Measurements from ENCODE around the gene ATP8B1.

Gene ATP8B1

DNA sequence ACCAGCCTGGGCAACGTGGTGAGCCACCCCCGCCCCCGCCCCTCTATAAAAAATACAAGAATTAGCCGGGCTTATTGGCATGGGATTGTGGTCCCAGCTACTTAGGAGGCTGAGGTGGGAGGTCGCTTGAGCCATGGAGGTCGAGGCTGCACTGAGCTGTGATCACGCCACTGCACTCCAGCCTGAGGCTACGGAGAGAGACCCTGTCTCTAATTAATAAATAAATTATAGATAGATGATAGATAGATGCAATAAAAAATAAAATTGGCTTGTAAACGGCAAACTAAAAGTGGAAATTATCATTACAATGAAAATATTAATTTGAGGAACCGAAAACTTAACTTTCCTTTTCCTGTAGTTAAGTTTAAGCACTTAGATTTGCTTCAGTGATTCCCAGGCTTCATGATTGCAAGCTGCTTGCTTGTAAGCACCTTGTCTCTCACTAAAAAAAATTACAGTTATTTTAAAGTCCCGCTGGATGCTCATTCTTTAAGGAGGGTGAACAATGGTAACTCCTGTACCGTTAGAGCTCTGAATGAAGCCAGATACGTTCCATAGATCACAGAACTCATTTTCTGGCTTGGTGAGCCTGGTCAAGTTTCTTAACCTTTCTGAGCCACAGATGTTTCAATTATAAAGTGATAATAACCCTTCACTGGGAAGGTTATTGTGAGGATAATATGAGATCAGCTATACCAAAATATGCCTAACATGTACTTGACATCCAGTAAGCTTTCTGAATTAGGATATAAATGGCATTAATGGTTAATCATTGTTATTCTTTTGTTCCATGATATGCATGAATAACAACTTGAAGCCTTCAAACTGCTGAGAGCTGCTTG lies 172.1 kb downstream of the ATP8B1 start:
- no peak for ATAC-seq

DNA sequence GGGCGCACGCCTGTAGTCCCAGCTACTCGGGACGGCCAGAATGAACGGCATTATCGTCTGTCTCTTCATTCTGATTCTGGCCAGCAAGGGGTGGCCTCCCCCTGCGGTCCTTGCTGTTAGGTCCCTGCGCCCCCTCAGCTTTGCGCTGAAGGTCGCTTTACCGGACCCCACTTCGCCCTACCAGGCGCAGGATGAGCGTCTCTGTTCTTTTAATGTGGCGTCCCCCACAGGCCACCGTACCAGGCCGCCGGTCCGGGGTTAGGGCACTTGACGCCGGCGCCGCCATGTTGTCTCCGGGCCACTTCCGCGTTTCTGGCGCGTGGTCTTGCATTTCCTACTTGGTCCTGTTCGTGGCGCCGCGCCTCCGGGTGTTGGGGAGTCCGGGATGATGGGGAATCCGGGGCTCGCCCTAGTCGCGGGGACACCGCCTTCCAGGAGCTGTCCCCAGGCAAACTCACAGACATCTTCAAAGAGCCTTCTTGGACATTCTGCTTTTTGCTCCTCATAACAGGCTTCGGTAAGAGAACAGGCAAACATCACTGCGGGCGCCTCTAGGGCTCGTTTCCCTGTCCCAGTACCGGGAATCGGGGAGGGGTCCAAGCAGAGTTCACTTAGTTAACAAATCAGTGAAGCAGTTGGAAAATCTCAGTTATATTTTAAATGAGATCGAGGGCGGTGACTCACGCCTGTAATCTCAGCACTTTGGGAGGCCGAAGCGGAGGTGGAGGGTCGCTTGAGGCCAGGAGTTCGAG lies 172.9 kb downstream of the ATP8B1 start:
- peak; percentile 99 for ATAC-seq
- TF ChIP-seq ZFP3 (CRISPR knock-in tag; IDR thresholded peaks at IDR 0.05) (0 out of 2 replicates have a peak, but pooled peaks have one; percentile 15), TCF4 (CRISPR knock-in tag; IDR thresholded peaks at IDR 0.05; ENCODE audit: borderline replicate concordance) (peak; percentile 73; the same call in 1 of the 2 replicates), ZNF70 (CRISPR knock-in tag; IDR thresholded peaks at IDR 0.05) (peak; percentile 55; the same call in 1 of the 2 replicates), SNAI2 (CRISPR knock-in tag; IDR thresholded peaks at IDR 0.05) (no peak)

More for the DNA sequence above, 172.1 kb downstream of the ATP8B1 start:
- TF ChIP-seq, protein P1, sequence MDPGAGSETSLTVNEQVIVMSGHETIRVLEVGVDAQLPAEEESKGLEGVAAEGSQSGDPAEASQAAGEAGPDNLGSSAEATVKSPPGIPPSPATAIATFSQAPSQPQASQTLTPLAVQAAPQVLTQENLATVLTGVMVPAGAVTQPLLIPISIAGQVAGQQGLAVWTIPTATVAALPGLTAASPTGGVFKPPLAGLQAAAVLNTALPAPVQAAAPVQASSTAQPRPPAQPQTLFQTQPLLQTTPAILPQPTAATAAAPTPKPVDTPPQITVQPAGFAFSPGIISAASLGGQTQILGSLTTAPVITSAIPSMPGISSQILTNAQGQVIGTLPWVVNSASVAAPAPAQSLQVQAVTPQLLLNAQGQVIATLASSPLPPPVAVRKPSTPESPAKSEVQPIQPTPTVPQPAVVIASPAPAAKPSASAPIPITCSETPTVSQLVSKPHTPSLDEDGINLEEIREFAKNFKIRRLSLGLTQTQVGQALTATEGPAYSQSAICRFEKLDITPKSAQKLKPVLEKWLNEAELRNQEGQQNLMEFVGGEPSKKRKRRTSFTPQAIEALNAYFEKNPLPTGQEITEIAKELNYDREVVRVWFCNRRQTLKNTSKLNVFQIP (CRISPR knock-in tag; IDR thresholded peaks at IDR 0.05; ENCODE audit: borderline replicate concordance, low read depth), result no peak
- TF ChIP-seq, protein P2, sequence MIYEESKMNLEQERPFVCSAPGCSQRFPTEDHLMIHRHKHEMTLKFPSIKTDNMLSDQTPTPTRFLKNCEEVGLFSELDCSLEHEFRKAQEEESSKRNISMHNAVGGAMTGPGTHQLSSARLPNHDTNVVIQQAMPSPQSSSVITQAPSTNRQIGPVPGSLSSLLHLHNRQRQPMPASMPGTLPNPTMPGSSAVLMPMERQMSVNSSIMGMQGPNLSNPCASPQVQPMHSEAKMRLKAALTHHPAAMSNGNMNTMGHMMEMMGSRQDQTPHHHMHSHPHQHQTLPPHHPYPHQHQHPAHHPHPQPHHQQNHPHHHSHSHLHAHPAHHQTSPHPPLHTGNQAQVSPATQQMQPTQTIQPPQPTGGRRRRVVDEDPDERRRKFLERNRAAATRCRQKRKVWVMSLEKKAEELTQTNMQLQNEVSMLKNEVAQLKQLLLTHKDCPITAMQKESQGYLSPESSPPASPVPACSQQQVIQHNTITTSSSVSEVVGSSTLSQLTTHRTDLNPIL (CRISPR knock-in tag; IDR thresholded peaks at IDR 0.05; ENCODE audit: low read depth), result no peak
- TF ChIP-seq ESRRG (CRISPR knock-in tag; IDR thresholded peaks at IDR 0.05), result no peak

DNA sequence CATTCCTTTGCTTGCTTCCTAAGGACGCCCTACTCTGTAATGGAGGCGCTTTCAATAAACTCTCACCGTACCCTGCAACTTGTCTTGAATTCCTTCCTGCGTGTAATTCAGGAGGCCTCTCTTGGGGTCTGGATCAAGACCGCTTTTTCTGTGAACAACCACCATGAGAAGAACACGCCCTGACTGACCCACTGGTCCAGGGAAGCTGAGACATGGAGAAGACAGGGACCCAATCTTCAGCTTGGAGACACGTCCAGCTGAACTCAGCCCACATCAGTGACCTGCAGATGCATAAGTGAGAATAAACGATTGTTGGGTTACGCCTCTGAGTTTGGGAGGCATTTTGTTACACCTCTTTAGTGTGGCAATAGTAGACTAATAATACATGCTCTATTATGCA lies 173.7 kb downstream of the ATP8B1 start:
- TF ChIP-seq CSDC2 (CRISPR knock-in tag; IDR thresholded peaks at IDR 0.05), result no peak
- no peak for TF ChIP-seq TOX (CRISPR knock-in tag; IDR thresholded peaks at IDR 0.05; ENCODE audit: borderline replicate concordance)
- TF ChIP-seq ZFP3 (CRISPR knock-in tag; IDR thresholded peaks at IDR 0.05), result no peak
- TF ChIP-seq ZNF70 (CRISPR knock-in tag; IDR thresholded peaks at IDR 0.05), result no peak
- TF ChIP-seq, protein P3, sequence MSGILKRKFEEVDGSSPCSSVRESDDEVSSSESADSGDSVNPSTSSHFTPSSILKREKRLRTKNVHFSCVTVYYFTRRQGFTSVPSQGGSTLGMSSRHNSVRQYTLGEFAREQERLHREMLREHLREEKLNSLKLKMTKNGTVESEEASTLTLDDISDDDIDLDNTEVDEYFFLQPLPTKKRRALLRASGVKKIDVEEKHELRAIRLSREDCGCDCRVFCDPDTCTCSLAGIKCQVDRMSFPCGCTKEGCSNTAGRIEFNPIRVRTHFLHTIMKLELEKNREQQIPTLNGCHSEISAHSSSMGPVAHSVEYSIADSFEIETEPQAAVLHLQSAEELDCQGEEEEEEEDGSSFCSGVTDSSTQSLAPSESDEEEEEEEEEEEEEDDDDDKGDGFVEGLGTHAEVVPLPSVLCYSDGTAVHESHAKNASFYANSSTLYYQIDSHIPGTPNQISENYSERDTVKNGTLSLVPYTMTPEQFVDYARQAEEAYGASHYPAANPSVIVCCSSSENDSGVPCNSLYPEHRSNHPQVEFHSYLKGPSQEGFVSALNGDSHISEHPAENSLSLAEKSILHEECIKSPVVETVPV (CRISPR knock-in tag; IDR thresholded peaks at IDR 0.05), result no peak
- TF ChIP-seq OSR1 (CRISPR knock-in tag; IDR thresholded peaks at IDR 0.05), result no peak
- TF ChIP-seq ARNTL (CRISPR knock-in tag; IDR thresholded peaks at IDR 0.05; ENCODE audit: borderline replicate concordance, low read depth), result no peak
- no peak for TF ChIP-seq GLIS3 (CRISPR knock-in tag; IDR thresholded peaks at IDR 0.05)
- no peak for TF ChIP-seq SNAI2 (CRISPR knock-in tag; IDR thresholded peaks at IDR 0.05)
- TF ChIP-seq, protein P1 (CRISPR knock-in tag; IDR thresholded peaks at IDR 0.05; ENCODE audit: borderline replicate concordance, low read depth), result no peak
- TF ChIP-seq BACH2 (CRISPR knock-in tag; IDR thresholded peaks at IDR 0.05; ENCODE audit: borderline replicate concordance), result no peak
- TF ChIP-seq ESRRG (CRISPR knock-in tag; IDR thresholded peaks at IDR 0.05), result no peak
- TF ChIP-seq ISL1 (CRISPR knock-in tag; IDR thresholded peaks at IDR 0.05), result no peak
- no peak for TF ChIP-seq PPARA (CRISPR knock-in tag; IDR thresholded peaks at IDR 0.05; ENCODE audit: borderline replicate concordance)
- no peak for TF ChIP-seq ZC3H10 (CRISPR knock-in tag; IDR thresholded peaks at IDR 0.05)
- TF ChIP-seq ZFP30 (CRISPR knock-in tag; IDR thresholded peaks at IDR 0.05), result no peak
- TF ChIP-seq ZNF8 (CRISPR knock-in tag; IDR thresholded peaks at IDR 0.05), result no peak
- no peak for ATAC-seq

DNA sequence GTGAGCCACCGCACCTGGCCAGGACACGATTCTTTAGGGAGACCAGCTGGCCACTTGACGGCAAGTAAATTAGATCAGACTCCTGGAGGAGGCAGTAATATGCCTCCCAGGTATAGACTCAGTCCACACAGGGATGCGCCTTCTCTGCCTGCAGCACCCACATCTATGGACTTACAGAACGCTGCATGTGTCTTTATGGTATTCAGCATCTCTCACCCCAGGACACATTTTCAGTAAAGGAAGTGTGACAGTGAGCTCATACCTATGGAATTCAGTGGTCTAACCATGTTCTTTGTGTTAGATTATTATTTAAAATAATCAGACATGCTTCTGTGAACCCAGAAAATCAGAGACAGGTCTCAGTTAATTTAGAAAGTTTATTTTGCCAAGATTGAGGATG lies 175.6 kb downstream of the ATP8B1 start:
- ATAC-seq, result no peak
- no peak for TF ChIP-seq GLIS3 (CRISPR knock-in tag; IDR thresholded peaks at IDR 0.05)
- no peak for TF ChIP-seq TCF4 (CRISPR knock-in tag; IDR thresholded peaks at IDR 0.05; ENCODE audit: borderline replicate concordance)
- TF ChIP-seq ISL1 (CRISPR knock-in tag; IDR thresholded peaks at IDR 0.05), result no peak
- TF ChIP-seq PPARA (CRISPR knock-in tag; IDR thresholded peaks at IDR 0.05; ENCODE audit: borderline replicate concordance), result no peak
- no peak for TF ChIP-seq SNAI2 (CRISPR knock-in tag; IDR thresholded peaks at IDR 0.05)
- TF ChIP-seq ZC3H10 (CRISPR knock-in tag; IDR thresholded peaks at IDR 0.05), result no peak
- TF ChIP-seq, protein P4, sequence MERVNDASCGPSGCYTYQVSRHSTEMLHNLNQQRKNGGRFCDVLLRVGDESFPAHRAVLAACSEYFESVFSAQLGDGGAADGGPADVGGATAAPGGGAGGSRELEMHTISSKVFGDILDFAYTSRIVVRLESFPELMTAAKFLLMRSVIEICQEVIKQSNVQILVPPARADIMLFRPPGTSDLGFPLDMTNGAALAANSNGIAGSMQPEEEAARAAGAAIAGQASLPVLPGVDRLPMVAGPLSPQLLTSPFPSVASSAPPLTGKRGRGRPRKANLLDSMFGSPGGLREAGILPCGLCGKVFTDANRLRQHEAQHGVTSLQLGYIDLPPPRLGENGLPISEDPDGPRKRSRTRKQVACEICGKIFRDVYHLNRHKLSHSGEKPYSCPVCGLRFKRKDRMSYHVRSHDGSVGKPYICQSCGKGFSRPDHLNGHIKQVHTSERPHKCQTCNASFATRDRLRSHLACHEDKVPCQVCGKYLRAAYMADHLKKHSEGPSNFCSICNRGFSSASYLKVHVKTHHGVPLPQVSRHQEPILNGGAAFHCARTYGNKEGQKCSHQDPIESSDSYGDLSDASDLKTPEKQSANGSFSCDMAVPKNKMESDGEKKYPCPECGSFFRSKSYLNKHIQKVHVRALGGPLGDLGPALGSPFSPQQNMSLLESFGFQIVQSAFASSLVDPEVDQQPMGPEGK (CRISPR knock-in tag; IDR thresholded peaks at IDR 0.05; ENCODE audit: borderline replicate concordance), result no peak
- no peak for TF ChIP-seq ZNF8 (CRISPR knock-in tag; IDR thresholded peaks at IDR 0.05)
- no peak for TF ChIP-seq OSR1 (CRISPR knock-in tag; IDR thresholded peaks at IDR 0.05)
- TF ChIP-seq, protein P2 (CRISPR knock-in tag; IDR thresholded peaks at IDR 0.05; ENCODE audit: low read depth), result no peak
- TF ChIP-seq TOX (CRISPR knock-in tag; IDR thresholded peaks at IDR 0.05; ENCODE audit: borderline replicate concordance), result no peak

Measured in SK-N-SH treated with all-trans-retinoic acid at 6 μM for 48 hours (cell line).